T-cell (primary cell): ENCODE measurements around the gene SPAG7. TPM values are rescaled to one million over a fixed set of nuclear protein-coding genes. Genes with fewer than 3 reads are reported as not detected.

Experiments used
- ATAC-seq, 4 experiments: fragments of 200-7000 bp in 3 of 4; fragments of 150-1000 bp in 1 of 4; cut with Tn5 transposase; replicated peaks in 1 of 4; 1 replicate in 3 of 4; 2 replicates in 1 of 4; pipeline ENCODE4 v1.10.0; 2021; ENCODE audit warnings: moderate library complexity in 3 of 4, mild to moderate bottlenecking in 2 of 4, moderate number of reproducible peaks in 1 of 4
- CTCF ChIA-PET, 2 donors: fragments of 300-600 bp; sonication (Branson Sonifier 250); formaldehyde crosslinking; loops; one replicate each; lab custom pipeline; 2022; ENCODE audit warnings: antibody characterized with exemption in 2 of 2; lab: Charles Lee
- POLR2A ChIA-PET, 2 donors: fragments of 300-600 bp; sonication (Branson Sonifier 250); formaldehyde crosslinking; loops; one replicate each; lab custom pipeline; 2022; ENCODE audit warnings: antibody characterized with exemption in 2 of 2; lab: Charles Lee
- DNase-seq, 35 experiments: peaks; one replicate each; pipeline versions ENCODE4 v3.0.0 to v3.0.0-alpha.2; 2013 to 2023
- H3K27ac ChIP-seq: one replicate; pipeline ENCODE4 v1.5.1; 2013; ENCODE audit warnings: low read length
- H3K27me3 ChIP-seq, 2 experiments: replicated peaks in 1 of 2; 1 replicate in 1 of 2; 2 replicates in 1 of 2; pipeline versions ENCODE4 v1.6.1 to v1.7.0; 2013; ENCODE audit warnings: low read length in 1 of 2, mixed read lengths in 1 of 2; ENCODE audit not compliant: control insufficient read depth in 2 of 2, insufficient read depth in 2 of 2; ENCODE audit errors: extremely low read depth in 1 of 2
- H3K36me3 ChIP-seq, 2 donors: 1 replicate in 1 of 2; 2 replicates in 1 of 2; pipeline versions ENCODE4 v1.6.1 to v1.7.0; 2013; ENCODE audit warnings: low read length in 1 of 2; ENCODE audit not compliant: control insufficient read depth in 2 of 2, insufficient read depth in 1 of 2; ENCODE audit errors: extremely low read depth in 1 of 2
- H3K4me1 ChIP-seq, 2 experiments: 1 replicate in 1 of 2; 2 replicates in 1 of 2; pipeline versions ENCODE4 v1.6.1 to v1.7.0; 2013; ENCODE audit warnings: low read length in 2 of 2, mixed read lengths in 1 of 2; ENCODE audit not compliant: insufficient read depth in 2 of 2, control insufficient read depth in 1 of 2; ENCODE audit errors: extremely low read depth in 1 of 2
- H3K4me3 ChIP-seq, 2 donors: 1 replicate in 1 of 2; 2 replicates in 1 of 2; pipeline versions ENCODE4 v1.5.1 to v1.7.0; 2013; ENCODE audit warnings: mild to moderate bottlenecking in 2 of 2, low read length in 1 of 2, moderate library complexity in 1 of 2; ENCODE audit not compliant: control insufficient read depth in 1 of 2; ENCODE audit errors: extremely low read depth in 1 of 2
- H3K9me3 ChIP-seq: 2 replicates; pipeline ENCODE4 v1.7.0; 2013
- H3K27ac Mint-ChIP-seq, 2 donors: one replicate each; pipeline ENCODE4 v1.8.0; 2020 to 2021; ENCODE audit warnings: mild to moderate bottlenecking in 2 of 2, mixed read lengths in 2 of 2
- H3K27me3 Mint-ChIP-seq, 2 donors: one replicate each; pipeline ENCODE4 v1.8.0; 2021 to 2022; ENCODE audit warnings: mixed read lengths in 2 of 2
- H3K36me3 Mint-ChIP-seq: one replicate; pipeline ENCODE4 v1.8.0; 2021; ENCODE audit warnings: mixed read lengths
- H3K4me1 Mint-ChIP-seq, 3 donors: one replicate each; pipeline ENCODE4 v1.8.0; 2020 to 2022; ENCODE audit warnings: mixed read lengths in 3 of 3, mild to moderate bottlenecking in 1 of 3
- H3K4me3 Mint-ChIP-seq, 3 donors: one replicate each; pipeline ENCODE4 v1.8.0; 2020 to 2022; ENCODE audit warnings: mild to moderate bottlenecking in 3 of 3, mixed read lengths in 3 of 3, moderate library complexity in 3 of 3
- H3K9me3 Mint-ChIP-seq, 3 donors: one replicate each; pipeline ENCODE4 v1.8.0; 2020 to 2022; ENCODE audit warnings: mixed read lengths in 3 of 3
- WGBS: methylation state at CpG from one replicate; pipeline ENCODE4 v1.1.5; 2013; ENCODE audit warnings: missing lambda C conversion rate; ENCODE audit not compliant: insufficient coverage; 5-methylcytosine and 5-hydroxymethylcytosine counted together
- total RNA-seq, 35 experiments: library from RNA in 6 of 35; stranded (reverse) in 6 of 35; fragments of 120-200 nt in 1 of 35; gene quantifications; one replicate each; pipeline versions ENCODE4 v1.2.1 to v1.2.4 and lab custom pipeline; 2013 to 2026

Gene SPAG7
- total RNA-seq, 5 donors from 2014 or later (not counting 1 experiment from before 2014, with no cell fraction given), result 36.4 to 65.6 (median 55.8) TPM

DNA sequence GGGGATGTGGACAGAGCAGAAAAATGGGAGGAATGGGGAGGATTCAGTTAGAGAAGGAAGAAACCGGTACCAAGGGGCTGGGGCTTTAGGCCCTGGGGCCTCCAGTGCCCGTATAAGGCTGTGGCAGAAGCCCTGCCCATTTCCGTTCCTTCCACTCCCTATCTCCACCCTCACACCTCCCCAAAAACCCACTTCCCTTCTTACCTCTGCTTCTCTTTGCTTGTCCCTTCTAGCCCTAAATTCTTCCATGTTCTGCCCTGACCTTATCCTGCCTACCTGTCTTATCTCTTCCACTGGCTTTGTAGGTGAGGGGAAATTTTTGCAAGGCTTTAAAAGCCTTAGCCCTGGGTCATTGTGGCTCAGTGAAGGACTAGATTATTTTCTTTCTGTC, 23.5 kb downstream of the SPAG7 start:
- WGBS, result 0% methylated on average over 1 of the region's 3 CpGs
- Histone ChIP-seq H3K4me3 (peak overlapping the region; percentile 60 to 100), H3K4me1 (peaks cover 39 to 66% of the 10 kb centered on the region in 2 experiments), H3K27ac (peak overlapping the region; percentile 97), H3K36me3 (peaks cover 8 to 51% of the 10 kb centered on the region in 2 donors), H3K9me3 (no peaks in the 10 kb centered on the region), H3K27me3 (no peaks in the 10 kb centered on the region)
- H3K36me3 Mint-ChIP-seq, result peaks cover 50% of the 10 kb centered on the region
- ChIA-PET CTCF (no interaction called here), POLR2A (no interaction called here)
- H3K9me3 Mint-ChIP-seq, result no peaks in the 10 kb centered on the region
- H3K27me3 Mint-ChIP-seq, result no peaks in the 10 kb centered on the region
- peak overlapping the region; percentile 96 to 97 for H3K27ac Mint-ChIP-seq
- H3K4me3 Mint-ChIP-seq, result peak overlapping the region; percentile 97 to 100 (median 98)
- DNase-seq (peak in 31 of 35 experiments; percentile 17 to 77 (median 39)), ATAC-seq (peak in 3 of 4 experiments; percentile 13 to 18 (median 17))
- peaks cover 64 to 73% (median 69%) of the 10 kb centered on the region in 3 donors for H3K4me1 Mint-ChIP-seq

DNA sequence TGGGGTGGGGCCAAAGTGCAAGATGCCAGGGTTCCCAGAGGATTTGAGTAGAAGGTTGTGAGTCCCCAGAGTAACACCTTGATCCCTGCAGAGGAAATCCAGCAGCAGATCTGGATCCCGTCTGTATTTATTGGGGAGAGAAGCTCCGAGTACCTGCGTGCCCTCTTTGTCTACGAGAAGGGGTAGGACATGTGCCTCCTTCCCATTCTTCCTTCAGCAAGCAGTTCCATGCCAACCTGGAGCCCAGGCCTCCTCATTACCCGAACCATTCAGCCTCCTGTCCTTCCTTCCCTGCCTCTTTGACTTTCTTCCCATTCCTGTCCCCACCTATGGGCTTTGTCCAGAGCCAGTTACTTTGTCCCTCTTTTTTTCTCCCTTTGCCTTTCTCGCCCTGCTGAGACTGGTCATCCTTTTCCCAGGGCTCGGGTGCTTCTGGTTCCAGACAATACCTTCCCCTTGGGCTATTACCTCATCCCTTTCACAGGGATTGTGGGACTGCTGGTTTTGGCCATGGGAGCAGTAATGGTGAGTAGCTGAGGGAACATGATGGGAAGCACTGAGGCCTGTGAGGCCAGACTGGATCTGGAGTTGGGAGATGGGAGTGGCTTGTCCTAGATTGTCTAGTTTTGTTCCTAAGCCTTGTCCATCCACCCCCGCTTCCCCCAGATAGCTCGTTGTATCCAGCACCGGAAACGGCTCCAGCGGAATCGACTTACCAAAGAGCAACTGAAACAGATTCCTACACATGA, 24.7 kb downstream of the SPAG7 start:
- H3K27me3 Mint-ChIP-seq, result no peaks in the 10 kb centered on the region
- peak overlapping the region; percentile 91 to 100 (median 94) for H3K4me3 Mint-ChIP-seq
- peaks cover 74 to 79% (median 79%) of the 10 kb centered on the region in 3 donors for H3K4me1 Mint-ChIP-seq
- H3K36me3 Mint-ChIP-seq, result peaks cover 50% of the 10 kb centered on the region
- no peak for ATAC-seq
- no peaks in the 10 kb centered on the region for H3K9me3 Mint-ChIP-seq
- Histone ChIP-seq H3K27ac (peak overlapping the region; percentile 97), H3K36me3 (peaks cover 8 to 58% of the 10 kb centered on the region in 2 donors), H3K4me1 (peaks cover 39 to 76% of the 10 kb centered on the region in 2 experiments), H3K27me3 (no peaks in the 10 kb centered on the region), H3K4me3 (peak overlapping the region; percentile 60 to 100), H3K9me3 (no peaks in the 10 kb centered on the region)
- 100% methylated on average over 1 of the region's 13 CpGs for WGBS
- ChIA-PET CTCF (no interaction called here), POLR2A (no interaction called here)
- no peak for DNase-seq
- H3K27ac Mint-ChIP-seq, result peak overlapping the region; percentile 96 to 97

DNA sequence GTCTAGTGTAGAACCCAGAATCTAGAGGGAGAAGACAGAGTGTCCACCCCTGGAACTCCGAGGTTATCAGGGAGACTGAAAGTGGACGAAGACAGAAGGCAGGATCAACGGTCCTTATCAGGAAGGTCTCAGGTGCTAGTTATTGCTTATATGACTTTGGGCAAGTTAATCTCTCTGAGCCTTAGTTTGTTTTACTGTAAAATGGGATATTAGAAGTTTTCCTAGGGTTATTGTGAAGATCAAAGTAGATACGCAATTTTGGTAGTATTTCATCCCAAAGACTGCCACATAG, 26.4 kb downstream of the SPAG7 start:
- no peaks in the 10 kb centered on the region for H3K27me3 Mint-ChIP-seq
- Histone ChIP-seq H3K27ac (peak overlapping the region; percentile 75), H3K36me3 (peaks cover 11 to 59% of the 10 kb centered on the region in 2 donors), H3K4me1 (peaks cover 37 to 74% of the 10 kb centered on the region in 2 experiments), H3K27me3 (no peaks in the 10 kb centered on the region), H3K9me3 (no peaks in the 10 kb centered on the region), H3K4me3 (peak overlapping the region; percentile 85 to 99)
- ATAC-seq, result no peak
- peaks cover 47% of the 10 kb centered on the region for H3K36me3 Mint-ChIP-seq
- H3K27ac Mint-ChIP-seq, result peak overlapping the region; percentile 96 to 97
- CTCF ChIA-PET, result no interaction called here
- POLR2A ChIA-PET, result no interaction called here
- no peak for DNase-seq
- peaks cover 72 to 79% (median 77%) of the 10 kb centered on the region in 3 donors for H3K4me1 Mint-ChIP-seq
- no peaks in the 10 kb centered on the region for H3K9me3 Mint-ChIP-seq
- 0% methylated on average over 3 of the region's 4 CpGs for WGBS
- H3K4me3 Mint-ChIP-seq, result peak overlapping the region; percentile 91 to 100 (median 94)

DNA sequence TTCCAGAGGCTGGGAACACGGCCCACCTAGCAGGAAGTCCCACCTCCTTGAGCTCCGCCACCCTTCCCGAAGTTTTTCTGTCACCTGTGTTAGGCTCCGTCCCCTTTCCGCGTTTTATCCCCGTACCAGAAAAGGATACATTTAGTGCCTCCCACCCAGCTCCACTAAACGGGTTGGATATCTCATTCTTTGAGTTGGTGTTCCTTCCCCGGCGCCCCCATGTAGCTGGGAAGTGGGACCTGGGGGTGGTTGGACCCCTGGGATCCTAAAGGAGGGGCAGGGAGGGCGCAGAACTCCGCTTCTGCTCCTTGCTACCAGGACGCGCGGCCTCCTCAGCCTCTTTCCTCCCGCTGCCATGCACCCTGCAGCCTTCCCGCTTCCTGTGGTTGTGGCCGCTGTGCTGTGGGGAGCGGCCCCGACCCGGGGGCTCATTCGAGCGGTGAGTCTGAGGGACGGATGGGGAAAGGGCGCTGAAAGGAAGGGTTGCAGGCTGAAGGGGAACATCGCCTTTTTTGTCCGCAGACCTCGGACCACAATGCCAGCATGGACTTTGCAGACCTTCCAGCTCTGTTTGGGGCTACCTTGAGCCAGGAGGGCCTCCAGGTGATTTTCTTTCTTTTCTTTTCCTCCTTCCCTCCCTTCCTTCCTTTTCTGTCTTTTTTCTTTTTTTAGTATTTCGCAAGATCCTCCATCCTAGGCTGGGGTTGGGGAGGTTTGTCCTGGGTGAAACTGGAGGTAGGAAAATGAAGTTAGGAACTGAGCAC, 26.9 kb downstream of the SPAG7 start:
- H3K4me3 ChIP-seq, result peak overlapping the region; percentile 85 to 99
- Mint-ChIP-seq H3K4me3 (peak overlapping the region; percentile 91 to 100 (median 94)), H3K9me3 (no peaks in the 10 kb centered on the region), H3K27ac (peak overlapping the region; percentile 96 to 97), H3K36me3 (peaks cover 48% of the 10 kb centered on the region), H3K27me3 (no peaks in the 10 kb centered on the region), H3K4me1 (peaks cover 71 to 79% (median 72%) of the 10 kb centered on the region in 3 donors)
- WGBS, result 0% methylated on average over 12 of the region's 29 CpGs
- no peaks in the 10 kb centered on the region for H3K9me3 ChIP-seq
- DNase-seq (peak in 15 of 35 experiments; percentile 10 to 61 (median 28)), ATAC-seq (peak in 1 of 4 experiments; percentile 9)
- peak overlapping the region; percentile 75 for H3K27ac ChIP-seq
- no peaks in the 10 kb centered on the region for H3K27me3 ChIP-seq
- ChIA-PET CTCF (interaction anchor here in 1 of 2 donors (0.8 to 2.0 kb wide), 6 partner anchors 27 to 231 kb away, joined by 3 to 19 read pairs (median 4); partner anchors contain the start of genes ARRB2, C17orf107, CAMTA2 and SPAG7), POLR2A (interaction anchor here in 1 of 2 donors (0.6 to 1.5 kb wide), 3 partner anchors 7 to 38 kb away, joined by 5 to 8 read pairs (median 5); partner anchors contain the start of genes CHRNE, PFN1 and SPAG7)
- H3K4me1 ChIP-seq, result peaks cover 36 to 68% of the 10 kb centered on the region in 2 experiments
- peaks cover 11 to 53% of the 10 kb centered on the region in 2 donors for H3K36me3 ChIP-seq

DNA sequence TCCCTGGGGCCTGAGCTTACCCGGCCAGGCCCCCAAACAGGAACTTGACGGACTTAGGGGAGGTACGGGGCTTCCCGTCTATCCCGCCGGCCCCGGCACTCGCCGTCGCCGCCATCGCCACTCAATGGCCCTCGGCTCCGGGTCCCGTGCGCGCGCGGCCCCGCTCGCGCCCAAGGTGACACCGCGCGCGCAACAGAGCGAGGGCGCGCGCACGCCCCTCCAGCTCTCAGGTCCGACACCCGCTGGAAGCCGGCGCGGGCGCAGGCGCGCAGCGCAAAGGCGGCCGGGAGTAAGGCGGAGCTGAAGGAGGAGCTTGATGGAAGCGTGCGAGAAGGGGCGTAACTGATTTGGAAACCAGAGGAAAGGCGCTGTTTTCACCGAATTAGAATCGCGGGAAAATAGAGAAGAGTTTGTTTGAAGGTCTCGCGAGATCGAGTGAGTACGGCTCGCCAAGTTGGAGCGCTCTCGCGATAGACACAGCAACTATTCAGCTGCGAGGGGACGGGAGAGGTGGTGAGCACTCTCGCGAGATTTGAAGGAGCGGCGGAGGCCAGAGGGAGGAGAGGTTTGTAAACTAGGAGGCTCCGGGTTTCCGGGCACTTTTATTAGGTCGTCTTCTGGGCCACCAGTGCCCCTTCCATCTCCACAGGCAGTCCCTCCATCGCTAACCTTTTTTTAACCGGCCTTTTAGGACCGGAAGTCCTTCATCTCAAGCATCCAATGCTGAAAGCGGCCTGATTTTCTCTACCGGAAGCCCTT, 27.6 kb downstream of the SPAG7 start, which contains the start of the genes RNF167 and SLC25A11:
Gene RNF167, plus strand, starts transcription at position 473 of the 759 bp plus-strand sequence. CDS start 642 bp downstream, outside the sequence.
Gene SLC25A11, minus strand, starts transcription at position 251 of the 759 bp plus-strand sequence. Its CDS starts 136 bp downstream, at position 115.
- Histone ChIP-seq H3K9me3 (no peaks in the 10 kb centered on the region), H3K27ac (peak within 1 kb of the TSS; percentile 77), H3K4me1 (peaks cover 31 to 61% of the 10 kb centered on the region in 2 experiments), H3K4me3 (peak within 1 kb of the TSS; percentile 85 to 99), H3K36me3 (peaks cover 11 to 46% of the 10 kb centered on the region in 2 donors), H3K27me3 (no peaks in the 10 kb centered on the region)
- ChIA-PET CTCF (interaction anchor here (0.5 to 2.0 kb wide), 10 partner anchors 9 to 230 kb away, joined by 3 to 19 read pairs (median 4); partner anchors contain the start of genes ARRB2 (in 1 of the 2), C17orf107 (in 1 of the 2), CAMTA2 (in 1 of the 2) and SPAG7 (in 1 of the 2)), POLR2A (interaction anchor here in 1 of 2 donors (0.6 to 1.5 kb wide), 3 partner anchors 8 to 37 kb away, joined by 5 to 8 read pairs (median 5); partner anchors contain the start of genes CHRNE, PFN1 and SPAG7)
- Mint-ChIP-seq H3K4me3 (peak within 1 kb of the TSS; percentile 91 to 100 (median 94)), H3K27ac (peak within 1 kb of the TSS; percentile 96 to 97), H3K27me3 (no peaks in the 10 kb centered on the region), H3K9me3 (no peaks in the 10 kb centered on the region), H3K36me3 (peaks cover 40% of the 10 kb centered on the region), H3K4me1 (peaks cover 63 to 73% (median 64%) of the 10 kb centered on the region in 3 donors)
- under 1% methylated on average over 63 of the region's 72 CpGs for WGBS
- peak; percentile 81 to 88 (median 84) for ATAC-seq
- peak; percentile 87 to 99 (median 95) for DNase-seq
